GM12865 (cell line): Measurements from ENCODE around the gene ZFPL1.

Source experiments
- DNase-seq: peaks from one replicate; pipeline ENCODE4 v3.0.0; 2010; ENCODE audit warnings: low read depth
- H3K4me3 ChIP-seq: 2 replicates; pipeline ENCODE4 v1.5.1; 2011; ENCODE audit warnings: mild to moderate bottlenecking, low read depth, low read length, control low read depth
- TF ChIP-seq, protein P1 (sequence below): IDR thresholded peaks from 2 replicates; pipeline ENCODE4 v1.5.1; 2011; ENCODE audit warnings: low read length, control low read depth, low read depth, inconsistent platforms; ENCODE audit not compliant: insufficient read depth; ENCODE audit errors: missing control alignments

ZFPL1 gene

DNA sequence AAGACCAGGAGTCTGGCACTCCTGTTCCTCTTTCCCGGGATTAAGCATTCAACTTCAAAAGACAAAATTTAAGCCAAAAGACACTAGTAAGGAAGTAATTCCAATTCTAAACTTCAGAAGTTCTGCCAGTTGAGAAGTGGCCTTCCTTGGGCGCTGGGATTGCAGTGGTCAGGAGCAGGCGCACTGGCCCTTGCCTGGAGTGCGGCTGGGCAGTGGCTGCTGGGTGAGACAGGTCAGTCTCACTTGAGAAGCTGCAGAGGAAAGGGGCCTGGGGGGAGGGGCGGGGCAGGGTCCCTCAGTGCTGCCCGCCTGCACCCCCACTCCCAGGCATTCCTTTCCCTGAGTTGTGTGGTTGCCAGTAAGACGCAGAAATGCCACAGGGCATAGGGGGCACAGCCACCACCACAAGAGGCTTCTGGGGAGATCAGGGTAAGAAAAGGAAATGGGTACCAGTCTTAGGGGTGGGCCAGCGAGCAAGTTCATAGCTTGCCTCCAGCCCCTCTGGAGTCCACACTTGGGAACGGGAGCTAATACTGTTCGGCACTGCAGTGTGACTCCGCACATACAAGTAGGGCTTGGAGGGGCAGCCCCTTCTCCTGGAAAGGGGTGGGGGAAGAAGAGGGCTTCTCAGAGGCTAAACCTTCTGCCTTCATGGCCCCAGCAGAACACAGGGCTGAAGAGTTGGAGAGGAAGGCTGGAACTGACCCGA is 43.6 kb downstream of the ZFPL1 start:
- no peak for DNase-seq
- H3K4me3 ChIP-seq, result no peak overlapping the region
- TF ChIP-seq, protein P1, sequence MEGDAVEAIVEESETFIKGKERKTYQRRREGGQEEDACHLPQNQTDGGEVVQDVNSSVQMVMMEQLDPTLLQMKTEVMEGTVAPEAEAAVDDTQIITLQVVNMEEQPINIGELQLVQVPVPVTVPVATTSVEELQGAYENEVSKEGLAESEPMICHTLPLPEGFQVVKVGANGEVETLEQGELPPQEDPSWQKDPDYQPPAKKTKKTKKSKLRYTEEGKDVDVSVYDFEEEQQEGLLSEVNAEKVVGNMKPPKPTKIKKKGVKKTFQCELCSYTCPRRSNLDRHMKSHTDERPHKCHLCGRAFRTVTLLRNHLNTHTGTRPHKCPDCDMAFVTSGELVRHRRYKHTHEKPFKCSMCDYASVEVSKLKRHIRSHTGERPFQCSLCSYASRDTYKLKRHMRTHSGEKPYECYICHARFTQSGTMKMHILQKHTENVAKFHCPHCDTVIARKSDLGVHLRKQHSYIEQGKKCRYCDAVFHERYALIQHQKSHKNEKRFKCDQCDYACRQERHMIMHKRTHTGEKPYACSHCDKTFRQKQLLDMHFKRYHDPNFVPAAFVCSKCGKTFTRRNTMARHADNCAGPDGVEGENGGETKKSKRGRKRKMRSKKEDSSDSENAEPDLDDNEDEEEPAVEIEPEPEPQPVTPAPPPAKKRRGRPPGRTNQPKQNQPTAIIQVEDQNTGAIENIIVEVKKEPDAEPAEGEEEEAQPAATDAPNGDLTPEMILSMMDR, result no peak

DNA sequence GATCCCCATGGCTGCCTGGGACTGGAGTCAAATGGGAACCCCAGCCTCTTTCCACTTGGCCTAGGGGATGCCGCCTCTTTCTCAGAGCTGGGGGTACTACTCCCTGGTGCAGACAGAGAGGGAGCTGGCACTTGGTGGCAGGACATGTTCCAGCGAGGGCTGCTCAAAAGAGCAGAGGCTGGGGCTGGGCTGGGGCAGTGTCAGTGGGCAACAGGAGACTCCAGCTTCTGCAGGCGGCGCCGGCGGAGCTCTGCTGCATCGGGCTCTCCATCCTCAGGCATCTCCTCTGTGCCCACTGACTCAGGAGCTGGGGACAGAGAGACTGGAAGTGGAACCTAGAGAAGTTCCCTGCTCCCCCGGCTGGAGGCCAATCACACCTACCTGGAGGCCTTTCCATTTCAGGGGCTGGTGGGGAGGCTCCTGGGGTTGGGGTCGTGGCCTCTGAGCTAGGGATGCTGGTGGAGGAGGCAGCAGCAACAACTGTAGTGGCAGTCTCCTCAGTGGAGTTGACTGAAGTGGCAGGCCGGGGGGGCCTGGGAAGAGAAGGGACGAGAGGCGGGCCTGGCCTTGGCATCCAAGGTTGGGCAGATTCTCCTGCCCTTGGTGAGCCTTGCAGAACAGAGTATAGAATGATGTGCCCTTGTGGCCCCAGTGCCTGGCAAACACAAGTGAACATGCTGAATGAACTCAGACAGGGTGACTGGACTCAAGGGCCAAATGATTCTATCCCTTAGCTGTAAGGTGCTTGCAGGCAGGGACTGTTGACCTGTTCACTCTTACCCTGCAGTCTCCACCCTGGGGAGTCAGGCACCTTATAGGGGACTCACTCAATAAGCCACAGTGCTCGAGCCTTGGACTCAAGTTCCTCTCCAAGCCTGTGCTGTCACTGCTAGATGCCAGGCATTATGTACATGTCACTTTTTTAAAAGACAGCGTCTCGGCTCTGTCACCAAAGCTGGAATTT is 44.4 kb downstream of the ZFPL1 start:
- DNase-seq, result no peak
- no peak overlapping the region for H3K4me3 ChIP-seq
- TF ChIP-seq, protein P1, result no peak

DNA sequence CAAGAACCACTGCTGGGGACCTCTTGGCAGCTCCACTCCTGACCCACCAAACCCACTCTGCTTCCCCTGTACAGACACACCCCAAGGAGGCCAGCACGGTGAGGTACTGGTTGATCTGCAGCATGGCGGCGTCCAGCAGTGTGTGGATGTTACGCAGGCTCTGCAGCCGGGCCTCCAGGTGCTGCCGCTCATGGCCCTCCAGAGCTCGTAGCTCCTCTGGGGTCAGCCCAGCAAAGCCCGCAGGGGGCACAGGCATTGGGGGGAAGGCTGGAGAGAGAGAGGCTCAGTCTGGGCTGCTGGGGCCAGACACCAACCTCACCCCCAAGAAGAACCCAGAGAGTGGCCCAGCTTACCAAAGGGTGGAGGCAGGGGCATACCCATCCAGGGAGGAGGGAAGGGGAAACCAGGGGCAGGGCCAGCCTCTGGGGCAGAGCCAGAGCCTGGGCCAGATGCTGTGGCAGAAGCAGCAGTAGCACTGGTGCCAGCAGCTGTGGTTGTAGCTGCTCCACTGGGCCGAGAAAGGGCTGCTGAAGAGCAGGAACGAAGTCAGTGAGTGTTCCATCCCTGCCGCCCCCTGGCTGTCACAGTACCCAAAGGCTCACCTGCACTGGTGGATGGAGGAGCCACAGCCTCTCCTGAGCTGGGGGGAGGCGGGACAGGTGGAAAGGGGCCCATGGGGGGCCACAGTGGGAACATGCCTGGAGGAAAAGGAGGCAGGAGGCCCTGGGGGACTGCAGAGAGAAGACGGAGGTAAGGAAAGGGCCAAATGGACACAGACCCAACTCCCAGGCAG is 45.8 kb downstream of the ZFPL1 start:
- TF ChIP-seq, protein P1, result no peak
- no peak overlapping the region for H3K4me3 ChIP-seq
- DNase-seq, result no peak

DNA sequence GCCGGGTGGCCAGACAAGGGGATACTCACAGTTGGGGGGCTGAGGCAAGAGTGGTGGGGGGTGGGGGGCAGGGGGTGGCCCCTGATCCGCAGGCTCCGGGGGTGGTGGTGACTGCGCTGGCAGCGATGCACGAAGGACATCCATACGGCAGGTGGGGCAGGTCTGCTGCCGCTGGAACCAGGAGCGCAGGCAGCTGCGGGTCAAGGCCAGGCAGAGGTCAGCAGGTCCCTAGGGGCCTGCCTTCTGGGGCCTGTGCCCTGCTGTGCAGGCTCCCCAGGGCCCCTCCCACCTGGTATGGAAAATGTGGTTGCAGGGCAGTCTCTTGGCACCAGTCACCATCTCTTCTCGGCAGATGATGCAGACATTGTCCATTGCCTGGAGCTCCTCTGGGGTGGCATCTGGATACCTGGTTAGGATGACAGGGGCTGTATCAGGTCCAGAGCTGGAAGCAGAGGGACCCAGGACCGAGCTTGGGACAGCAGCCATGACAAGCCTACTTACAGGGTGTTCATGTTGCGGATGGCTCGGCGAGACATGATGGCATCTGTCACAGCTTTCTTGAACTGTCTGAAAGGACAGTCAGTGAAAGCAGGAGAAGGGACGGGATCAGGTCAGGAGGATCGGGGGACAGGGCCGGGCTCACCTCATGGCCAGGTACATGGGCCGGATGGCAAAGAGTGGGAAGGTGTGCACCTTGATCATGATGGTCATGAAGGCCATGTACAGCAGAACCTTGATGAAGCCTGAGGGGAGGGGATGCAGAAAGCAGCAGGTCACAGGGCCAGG is 46.8 kb downstream of the ZFPL1 start:
- TF ChIP-seq, protein P1, result no peak
- DNase-seq, result no peak
- H3K4me3 ChIP-seq, result no peak overlapping the region

DNA sequence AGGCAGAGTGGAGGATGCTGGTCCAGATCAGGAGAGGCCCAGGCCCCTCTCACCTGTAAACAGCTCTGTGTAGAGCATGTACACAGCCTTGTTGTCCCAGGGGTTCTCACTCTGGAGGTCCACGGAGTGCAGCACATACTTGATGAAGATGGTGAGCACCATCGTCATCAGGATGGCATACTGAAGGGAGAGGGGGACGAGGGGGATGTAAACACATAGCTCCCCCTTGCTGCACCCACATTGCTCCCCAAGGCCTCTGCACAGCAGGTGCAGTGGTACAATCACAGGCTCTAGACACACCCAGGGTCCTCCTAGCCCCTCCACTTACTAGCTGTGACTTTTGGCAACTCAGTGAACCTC is 47.4 kb downstream of the ZFPL1 start:
- no peak overlapping the region for H3K4me3 ChIP-seq
- TF ChIP-seq, protein P1, result no peak
- no peak for DNase-seq

DNA sequence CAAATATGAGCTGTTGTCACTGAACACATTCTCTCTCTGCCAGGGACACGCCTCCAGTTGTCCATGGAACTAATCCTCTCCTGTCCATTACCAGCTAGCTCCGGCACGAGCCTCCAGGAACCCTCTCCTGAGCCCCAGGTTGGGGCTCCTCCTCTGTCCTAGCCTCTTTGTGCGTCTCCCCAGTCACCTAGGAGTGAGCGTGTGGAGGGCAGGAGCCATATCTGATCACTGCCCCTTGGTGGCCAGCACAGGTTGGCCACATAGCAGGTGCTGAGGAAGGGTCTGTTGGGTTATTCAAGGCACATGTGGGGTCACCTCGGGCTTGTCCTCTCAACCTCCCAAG is 47.8 kb downstream of the ZFPL1 start:
- peak overlapping the region; percentile 78 for H3K4me3 ChIP-seq
- TF ChIP-seq, protein P1, result no peak

More for the DNA sequence above, 47.8 kb downstream of the ZFPL1 start:
- DNase-seq, result no peak
